NCI-H345 (cell line): Measurements from ENCODE around the gene KEL.

Source experiments
- DNase-seq: peaks from one replicate; lab custom pipeline; 2025; lab: John Stamatoyannopoulos, UW

KEL gene

DNA sequence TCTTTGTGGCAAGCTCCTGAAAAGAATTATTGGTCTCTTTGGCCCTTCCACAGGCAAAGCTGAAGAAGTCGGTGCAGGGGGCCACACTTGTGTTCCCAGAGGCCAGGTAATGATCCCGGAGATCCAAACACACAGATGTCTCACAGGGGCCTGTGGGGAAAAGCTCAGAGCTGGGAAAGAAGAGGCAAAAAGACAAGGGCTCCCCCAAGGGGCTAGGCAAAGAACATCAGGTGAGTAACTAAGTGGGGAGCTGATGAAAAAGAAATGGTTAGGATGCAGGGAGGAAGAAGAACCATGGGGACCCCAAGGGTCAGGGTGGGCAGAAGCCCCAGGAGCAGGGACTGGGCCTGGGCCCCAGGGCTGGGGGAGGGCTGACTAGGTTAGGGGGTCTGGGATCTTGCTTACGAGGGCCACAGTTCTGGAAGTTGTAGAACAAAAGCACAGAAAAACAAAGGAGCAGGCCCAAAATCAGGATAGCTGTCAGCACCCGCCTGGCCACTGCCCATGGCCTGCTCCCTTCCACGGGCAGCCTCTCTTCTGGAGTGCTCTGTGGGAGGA lies 1.1 kb downstream of the KEL start:
- DNase-seq, result no peak

DNA sequence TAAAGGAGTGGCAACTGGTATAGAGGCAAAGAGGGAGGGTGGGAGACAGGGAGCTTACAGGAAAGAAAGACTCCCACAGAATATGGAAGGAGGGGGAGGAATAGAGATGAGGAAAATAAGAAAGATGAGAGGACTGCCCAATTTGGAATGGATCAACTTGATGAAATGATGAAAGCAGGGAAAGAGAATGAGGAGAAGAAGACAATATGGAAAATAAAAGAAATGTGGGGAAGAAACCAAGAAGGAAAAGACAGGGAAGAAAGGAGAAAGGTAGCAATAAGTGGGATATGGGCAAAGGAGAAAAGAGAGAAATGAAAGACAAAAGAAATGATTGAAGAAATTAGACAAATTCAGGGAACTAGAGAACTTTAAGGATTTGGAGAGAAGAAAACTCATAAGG lies 3.0 kb downstream of the KEL start:
- no peak for DNase-seq

DNA sequence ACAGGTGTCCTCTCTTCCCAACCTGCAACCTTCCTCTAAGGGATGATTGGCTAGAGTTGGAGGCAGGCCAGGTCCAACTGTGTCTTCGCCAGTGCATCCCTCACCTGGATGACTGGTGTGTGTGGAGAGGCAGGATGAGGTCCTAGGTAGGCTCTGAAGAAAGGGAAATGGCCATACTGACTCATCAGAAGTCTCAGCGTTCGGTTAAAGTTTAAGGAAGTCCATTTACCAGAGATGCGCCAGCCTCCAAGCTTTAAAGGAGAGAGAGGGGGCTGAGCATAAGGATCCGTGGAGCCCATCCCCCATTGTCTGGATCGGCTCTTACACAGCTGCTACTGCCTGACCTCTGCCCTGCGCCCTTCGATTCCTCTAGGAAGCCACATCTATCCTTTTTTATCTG lies 4.4 kb downstream of the KEL start:
- no peak for DNase-seq

DNA sequence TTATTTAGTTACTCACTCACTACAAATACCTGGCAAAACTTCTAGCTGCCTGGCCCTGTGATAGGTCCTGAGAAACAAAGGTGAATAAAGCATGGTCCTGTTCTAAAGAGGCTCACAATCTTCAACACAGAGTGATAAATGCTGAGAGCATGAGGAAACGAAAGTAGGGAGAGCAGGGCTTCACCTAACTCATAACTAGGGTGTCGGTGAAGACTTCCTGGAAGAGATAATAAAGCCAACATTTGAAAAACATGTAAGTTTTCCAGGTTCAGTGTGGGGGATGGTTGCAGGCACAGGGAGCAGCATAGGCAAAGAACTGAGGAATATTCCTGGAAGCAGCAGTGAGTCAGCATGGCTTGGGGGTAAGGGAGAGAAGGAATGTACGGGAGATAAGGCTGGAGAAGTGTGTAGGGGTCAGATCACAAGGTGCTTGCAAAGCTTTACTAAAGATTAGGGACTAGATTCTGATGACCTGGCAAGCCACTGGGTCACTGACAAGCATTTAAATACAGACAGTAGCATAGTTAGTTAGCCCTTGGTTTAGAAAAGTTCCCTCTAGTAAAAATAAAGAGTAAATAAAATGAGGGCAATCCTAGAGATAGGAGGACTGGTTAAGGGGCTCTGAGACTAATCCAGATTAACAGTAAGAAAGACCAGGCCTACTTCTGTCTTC lies 5.1 kb downstream of the KEL start:
- DNase-seq, result no peak

DNA sequence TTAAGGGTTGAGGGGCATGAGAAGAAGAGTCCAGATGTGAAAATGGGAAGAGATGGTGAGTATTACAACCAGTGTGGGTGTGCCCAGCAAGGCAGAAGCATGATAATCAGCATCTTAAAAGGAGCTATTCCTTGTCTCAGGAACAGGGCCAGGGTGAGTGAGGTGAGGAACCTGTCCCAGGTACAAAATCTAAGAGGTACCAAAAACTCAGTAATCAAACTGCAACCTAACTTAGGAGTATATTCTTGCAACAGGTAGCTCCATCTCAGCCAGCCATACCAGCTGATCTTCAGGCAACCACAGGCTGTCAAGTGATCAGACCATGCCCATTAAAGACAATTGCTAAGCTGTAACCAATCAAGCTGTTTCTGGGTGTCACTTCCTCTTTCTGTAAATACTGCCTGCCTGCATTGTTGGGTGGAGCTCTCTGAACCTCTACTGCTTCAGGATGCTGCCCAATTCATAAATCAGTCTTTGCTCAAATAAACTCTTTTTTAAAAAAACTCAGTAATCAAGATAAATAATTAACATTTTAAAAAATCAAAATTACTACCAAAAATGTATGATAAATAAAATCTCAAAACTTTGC lies 7.4 kb downstream of the KEL start:
- DNase-seq, result no peak

DNA sequence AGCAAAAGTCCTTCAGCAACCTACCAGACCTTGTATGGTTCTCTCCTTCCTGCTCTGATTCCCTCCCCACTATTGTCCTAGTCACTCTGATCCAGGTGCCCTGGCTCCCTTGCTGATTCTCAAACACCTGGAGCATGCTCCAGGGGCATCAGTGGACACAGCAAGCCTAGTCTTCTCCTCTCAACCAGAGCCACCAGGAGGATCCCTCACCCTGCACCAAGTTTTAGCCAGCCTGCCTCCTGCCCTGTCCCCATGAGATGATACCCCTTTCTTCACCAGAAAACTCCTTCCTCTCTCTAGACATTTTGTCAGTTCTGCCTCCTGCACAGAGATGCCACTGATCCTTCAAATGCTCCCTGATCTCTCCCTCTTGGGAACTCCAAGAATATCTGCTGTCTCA lies 11.9 kb downstream of the KEL start:
- DNase-seq, result no peak

DNA sequence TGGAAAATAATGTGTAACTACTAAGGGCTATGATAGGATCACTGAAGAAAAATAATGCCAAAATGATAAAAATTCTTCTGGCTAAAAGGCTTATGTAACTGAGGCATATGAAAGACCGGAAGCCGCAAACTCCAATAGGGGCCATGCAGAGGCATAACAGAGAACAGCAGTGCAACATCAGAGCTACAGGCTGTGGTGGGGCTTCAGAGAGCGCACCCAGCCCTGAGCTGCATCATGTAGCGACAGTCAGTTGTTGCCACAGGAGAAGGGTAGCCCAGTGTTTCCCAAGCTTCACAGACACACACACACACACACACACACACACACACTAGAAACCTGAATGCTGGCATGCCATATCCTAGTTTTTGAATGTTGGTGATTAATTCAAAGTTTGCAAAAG lies 13.6 kb downstream of the KEL start:
- no peak for DNase-seq

DNA sequence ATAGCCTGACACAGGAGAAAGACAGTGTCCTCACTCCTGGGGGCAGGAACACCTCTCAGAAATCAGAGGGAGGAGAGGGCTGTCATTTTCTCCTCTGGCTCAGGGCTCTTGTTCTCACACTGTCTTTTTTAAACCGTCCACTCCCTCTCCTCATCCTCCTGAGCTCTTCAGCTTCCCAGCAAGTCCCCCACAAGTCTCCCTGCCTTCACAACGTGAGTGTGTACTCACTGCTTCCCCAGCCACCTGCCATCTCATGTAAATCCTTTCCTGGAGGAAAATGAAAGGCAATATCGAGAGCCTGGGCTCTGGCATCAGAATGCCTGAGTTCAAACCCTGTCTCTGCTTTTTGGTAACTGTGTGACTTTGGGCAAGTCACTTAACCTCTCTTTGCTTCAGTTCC lies 17.2 kb downstream of the KEL start:
- DNase-seq, result no peak

DNA sequence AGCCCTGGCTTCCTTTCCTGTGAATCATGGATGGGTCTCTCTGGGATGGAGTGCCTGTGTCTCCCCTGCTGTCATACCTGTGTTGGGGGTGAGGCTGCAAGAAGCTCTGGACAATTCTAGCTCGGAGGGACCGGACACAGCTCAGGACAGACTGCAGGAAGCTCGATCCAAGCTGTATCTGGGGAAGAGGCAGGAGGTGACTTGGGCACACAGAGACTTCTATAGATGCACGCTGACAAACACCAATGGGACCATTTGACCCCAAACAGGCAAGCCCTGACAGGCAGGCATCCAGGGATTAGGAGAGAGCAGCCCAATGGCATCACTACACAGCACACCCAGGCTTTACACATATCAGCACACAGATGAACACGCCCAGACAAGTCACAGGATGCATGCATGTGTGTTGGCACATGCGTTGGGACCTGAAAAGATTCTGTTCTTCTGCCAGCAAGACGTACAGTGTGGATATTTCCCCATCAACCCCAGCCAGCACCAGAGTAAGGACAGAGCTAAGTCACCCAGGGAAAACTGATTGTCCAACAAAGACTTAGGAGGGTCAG lies 18.4 kb downstream of the KEL start:
- no peak for DNase-seq

DNA sequence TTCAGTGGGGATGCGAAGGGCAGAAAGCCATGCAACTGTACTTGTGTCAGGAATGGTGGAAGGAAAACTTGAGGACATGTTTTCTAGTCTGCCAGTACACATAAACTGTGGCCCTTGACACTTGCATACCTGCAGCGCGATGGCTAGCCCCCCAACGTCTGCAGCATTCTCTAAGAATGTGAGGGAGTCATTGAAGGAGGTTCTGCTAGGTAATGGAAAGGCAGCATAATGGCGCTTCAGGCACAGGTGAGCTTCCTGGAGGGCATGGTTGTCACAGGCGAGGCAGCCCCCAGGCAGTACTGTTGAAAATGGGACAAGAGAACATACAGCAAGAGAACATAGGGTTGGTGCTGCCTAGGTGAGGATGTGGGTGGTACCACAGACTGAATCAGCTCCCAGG lies 19.4 kb downstream of the KEL start:
- DNase-seq, result no peak

DNA sequence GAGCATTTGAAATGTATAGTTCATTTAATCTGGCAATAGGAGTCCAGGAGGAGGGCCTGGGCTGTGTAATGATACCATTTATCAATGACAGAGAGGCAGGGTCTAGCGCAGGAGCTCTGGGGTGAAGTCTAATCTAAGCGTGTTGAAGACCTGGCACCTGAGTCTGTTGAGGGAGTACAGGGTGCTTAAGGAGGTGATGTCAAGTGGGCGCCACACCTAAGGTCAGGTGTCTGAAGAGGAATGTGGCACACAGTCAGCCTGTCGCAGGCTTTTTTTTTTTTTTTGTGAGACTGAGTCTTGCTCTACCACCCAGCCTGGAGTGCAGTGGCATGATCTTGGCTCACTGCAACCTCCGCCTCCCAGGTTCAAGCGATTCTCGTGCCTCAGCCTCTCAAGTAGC lies 20.6 kb downstream of the KEL start:
- DNase-seq, result no peak

DNA sequence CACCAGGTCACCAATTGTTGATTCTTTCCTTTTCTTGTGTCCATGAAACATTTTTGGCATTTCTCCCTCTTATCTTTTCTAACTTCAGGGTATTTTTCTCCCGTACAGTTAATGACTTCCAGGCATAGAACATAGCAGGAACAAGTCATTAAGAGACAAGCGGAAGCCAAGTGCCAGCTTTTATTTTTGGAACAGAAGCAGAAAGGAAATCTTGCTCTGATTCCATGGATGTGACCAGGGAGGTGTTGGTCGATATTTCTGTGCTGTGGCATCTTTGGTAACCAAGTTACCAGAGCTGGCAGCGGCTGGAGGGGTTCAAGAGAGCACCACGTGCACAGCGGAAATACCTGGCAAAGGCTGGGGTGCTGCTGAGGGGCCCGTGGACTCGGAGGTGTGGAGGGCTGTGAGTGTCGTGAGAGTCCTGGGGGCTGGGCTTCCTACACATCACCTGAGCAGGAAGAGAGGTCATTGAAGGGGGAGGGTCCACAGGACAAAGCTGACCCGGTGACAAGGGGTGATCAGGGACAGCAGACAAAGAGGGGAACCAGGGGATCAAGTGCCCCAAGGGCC lies 21.1 kb downstream of the KEL start:
- no peak for DNase-seq

DNA sequence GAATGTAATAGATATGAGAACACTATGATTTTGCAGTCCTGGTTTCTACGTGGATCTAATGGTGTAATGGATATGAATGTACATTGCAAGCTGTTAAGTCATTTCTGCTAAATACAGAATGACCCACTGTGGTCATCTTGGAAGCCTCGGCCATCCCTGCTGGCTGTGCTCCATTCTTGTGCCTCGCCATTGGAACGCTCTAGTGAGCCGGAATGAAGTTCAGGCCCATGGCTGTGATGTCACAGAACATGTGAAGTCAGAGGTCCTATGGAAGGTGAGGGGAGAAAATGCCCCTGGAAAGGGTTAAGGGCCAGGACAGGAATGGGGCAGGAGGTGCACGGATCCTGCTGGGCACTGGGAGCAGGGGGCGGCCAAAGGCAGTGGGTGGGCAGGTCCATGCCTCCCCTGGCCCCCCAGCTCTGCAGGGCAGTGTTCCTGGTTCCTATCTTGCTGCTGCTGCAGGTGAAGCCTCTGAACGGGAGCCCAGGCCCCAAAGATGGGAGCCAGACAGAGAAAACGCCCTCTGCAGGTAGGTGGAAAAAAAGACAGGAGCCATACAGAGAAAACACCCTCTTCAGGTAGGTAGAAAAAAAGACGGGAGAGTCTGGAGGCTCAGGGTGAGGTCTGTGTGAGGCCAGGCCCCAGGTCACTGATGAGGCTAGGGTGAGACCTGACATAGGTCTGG lies 22.8 kb downstream of the KEL start, which contains the start of gene LLCFC1:
TSS of gene LLCFC1 (plus strand) at position 259 of the 685 bp plus-strand sequence. CDS start at position 397, 138 bp downstream.
- DNase-seq, result no peak

DNA sequence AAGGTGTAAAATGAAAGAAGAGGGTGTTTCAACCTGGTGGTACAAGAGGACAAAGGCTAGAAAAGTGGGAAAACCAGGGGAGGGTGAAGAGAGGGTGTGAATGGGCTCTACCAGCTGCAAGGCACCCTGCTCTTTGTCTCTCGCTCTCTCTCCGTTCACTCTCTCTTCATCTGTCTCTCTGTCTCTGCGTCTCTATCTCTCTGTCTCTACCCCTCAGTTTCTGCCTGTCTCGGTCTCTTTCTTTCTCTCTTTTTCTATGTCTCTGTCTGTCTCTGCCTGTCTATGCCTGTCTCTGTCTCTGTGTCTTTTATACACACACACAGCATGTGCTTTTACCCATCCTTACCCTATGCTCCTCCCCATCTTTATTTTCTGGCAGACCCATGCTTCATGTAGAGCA lies 23.6 kb downstream of the KEL start:
- no peak for DNase-seq

DNA sequence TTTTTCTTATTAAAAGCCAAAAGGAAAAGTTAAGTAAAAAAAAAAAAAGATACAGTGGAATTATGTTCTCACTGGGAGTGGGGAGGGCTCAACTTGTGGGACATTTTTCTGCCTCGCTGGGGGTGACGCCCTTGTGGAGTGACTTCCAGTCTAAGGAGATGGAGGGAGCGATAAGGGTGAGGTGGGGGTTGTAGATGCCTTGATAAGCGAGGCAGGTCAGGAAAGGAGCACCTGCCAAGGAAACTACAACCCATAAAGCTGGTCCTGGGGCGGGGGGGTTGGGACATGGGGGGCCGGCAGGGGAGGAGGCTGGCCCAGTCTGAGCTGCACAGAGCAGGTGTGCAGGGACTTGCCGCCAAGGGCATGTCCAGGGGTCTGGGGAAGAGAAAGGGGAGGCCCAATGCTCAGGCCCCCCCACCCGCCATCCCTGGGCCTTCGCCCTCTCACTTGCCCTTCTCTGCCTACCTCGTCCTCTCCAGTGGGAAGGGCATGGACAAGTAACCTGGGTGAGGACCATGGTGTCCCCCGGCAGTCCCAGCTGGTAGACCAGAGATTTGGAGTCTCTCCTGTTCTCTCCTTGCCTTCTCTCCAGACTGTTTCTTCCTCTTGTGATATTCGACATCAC lies 26.1 kb downstream of the KEL start:
- no peak for DNase-seq

DNA sequence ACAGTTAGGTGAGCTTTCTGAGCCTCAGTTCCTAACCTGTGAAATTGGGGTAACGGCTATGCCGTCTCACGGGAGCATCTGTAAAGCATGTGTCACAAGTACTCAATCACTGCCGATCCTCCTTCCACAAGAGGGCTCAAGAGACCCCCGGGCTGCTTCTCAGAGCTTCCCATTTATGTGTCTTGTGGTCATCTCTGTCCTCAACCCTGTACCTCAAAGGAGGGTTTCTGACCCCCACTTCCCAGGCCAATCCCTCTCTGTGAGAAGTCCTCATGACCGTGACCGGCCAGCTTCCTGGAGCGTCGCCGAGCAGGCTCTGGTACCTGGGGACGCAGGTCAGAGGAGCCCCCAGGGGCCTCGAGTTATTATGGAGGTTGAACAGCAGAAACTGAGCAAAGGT lies 28.1 kb downstream of the KEL start:
- no peak for DNase-seq

DNA sequence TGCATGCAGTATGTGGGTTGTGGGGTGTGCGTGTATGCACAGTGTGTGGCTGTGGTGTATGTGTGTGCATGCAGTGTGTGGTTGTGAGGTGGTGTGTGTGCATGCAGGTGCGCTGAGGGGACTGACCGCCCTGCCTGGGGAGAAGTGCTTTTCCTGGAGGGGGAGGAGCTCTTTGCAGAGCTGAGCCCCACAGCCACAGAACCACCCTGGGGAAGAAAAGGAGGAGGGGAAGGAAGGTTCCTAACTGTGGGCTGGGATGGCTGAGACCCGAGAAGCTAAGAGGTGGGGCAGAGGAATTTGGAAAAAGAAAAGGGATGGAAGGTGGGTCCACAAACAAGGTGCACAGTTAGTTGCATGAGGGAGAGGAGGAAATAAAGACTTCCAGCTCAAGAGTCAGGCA lies 28.5 kb downstream of the KEL start, which contains the start of gene TRPV5:
TSS of gene TRPV5 (minus strand) at position 123 of the 400 bp plus-strand sequence. CDS start 287 bp downstream, outside the sequence.
- no peak for DNase-seq

DNA sequence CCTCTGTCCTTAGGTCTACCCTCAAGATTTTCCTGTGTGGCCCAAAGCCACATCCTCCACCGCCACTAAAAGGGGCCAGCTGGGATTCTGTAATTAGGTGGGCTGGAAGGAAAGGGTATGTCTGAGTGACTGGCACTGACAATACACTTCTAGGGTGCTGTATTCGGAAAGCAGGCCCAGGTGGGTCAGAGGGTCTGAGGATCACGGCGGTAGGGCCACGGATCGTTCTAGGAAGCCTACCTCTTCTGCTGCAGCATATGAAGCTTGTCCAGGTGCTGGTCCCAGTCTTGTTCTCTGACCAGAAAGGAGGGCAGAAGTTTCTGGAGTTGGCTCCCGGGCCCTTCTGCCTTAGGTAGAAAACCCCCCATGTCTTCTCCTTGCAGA lies 29.1 kb downstream of the KEL start:
- no peak for DNase-seq

DNA sequence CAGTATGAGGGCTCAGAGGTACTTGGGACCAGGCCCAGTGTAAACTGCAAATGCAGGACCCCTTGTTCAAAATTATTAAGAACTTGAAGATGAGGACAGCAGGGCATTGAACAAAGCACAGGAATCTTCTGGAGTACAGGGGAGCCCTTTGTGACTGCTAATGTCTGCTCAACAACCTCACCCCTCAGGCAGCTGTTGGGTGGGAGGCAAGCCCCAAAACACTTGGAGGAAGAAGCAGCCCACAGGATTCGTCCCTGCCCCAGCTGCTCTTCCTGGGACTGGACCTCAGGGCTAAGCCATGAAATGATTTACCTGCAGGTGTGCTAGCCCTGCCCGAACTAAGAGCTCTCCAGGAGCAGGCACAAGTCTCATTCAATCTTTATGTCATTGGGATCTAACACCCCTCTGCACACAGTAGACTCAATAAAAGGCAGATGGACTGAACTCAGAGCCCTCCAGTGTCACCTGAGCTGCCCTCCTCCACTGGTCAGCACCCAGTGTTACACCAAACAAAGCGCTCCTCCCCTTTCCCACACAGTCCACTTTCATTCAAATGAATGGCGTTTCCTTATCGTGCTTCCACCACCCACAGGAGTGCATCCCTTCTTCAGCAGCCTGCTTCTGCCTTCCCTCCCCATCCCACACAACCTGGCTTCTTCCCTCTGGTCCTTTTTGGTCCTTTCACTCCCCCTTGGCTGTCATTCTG lies 29.6 kb downstream of the KEL start:
- DNase-seq, result no peak

DNA sequence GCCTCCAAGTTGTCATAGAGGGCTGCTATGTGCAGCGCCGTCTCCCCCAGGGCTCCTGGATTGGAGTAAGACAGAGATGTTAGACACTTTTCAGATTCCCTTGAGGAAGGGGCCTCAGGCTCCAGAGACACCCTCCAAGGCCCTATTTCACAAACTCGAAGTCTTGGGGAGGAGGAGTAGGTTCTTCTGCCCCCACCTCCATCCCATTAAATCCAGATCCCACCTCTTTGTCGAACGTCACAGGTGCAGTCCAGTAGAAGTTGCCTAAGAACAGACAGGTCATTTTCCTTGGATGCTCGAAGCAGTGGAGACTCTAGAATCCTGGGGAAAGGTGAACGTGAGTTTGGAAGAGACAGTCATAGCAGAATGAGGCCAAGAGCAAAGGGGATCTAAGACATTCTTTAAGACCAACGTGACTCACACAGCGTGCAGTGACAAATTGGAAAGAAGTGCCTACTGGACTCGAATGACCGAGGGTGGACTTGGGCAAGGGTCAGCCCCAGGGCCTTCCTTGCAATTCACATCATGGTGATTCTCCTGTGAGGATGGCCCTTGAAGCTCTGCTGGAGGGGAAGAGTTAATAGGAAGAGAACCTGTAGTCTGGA lies 31.9 kb downstream of the KEL start:
- no peak for DNase-seq

DNA sequence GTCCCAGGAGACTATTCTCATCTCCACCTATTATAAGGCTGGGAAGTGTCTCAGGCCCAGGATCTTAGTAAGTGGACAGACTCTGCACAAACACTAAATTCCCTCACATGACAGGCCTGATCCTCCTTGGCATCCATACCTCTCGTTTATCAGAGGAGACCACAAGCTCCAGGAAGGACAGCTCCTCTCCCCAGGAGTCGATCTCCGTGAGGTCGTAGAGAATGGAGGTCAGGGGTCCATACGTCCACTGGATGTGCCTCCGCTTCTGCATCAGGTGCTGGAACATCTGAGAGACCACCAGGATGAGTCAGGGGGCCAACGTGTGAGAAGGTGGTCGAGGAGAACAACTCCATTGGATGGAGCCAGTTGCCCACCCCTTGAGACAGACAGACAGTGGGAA lies 34.2 kb downstream of the KEL start:
- DNase-seq, result no peak
